ENCODE measurements around the gene BRPF1. TPM values are rescaled to one million over a fixed set of nuclear protein-coding genes. Genes with fewer than 3 reads are reported as not detected.
A peak's percentile ranks its signal among the peaks of the same experiment; 100 is the strongest.

BRPF1 gene
- 10 to 100 TPM; 18.0 to 25.4 (median 21.6) TPM for total RNA-seq

GRCh38 chr3:9731206-9732079 lies at the start of gene BRPF1:
BRPF1 (plus strand) TSS chr3:9731735; CDS start chr3:9734141, 2,406 bp downstream.
- peaks cover 3 to 50% (median 14%) of the 10 kb centered on the region in 3 donors for H3K4me1 ChIP-seq
- WGBS, 2 donors (ENCODE audit: low coverage in 1 of 2): 0% methylated on average over 2 of the region's 88 CpGs; no CpG with 5 or more reads in 1 of the 2 donors
- TF ChIP-seq EP300 (IDR thresholded peaks at IDR 0.05) (no peak), POLR2A (IDR thresholded peaks at IDR 0.05) (peak; percentile 47 to 66), CTCF (IDR thresholded peaks at IDR 0.05) (peak in 2 of 4 experiments; percentile 13 to 34), POLR2AphosphoS5 (IDR thresholded peaks at IDR 0.05) (peak; percentile 49)
- peak within 1 kb of the TSS; percentile 87 to 93 for H3K4me3 ChIP-seq
- H3K9me3 ChIP-seq: no peaks in the 10 kb centered on the region
- H3K27me3 ChIP-seq: no peaks in the 10 kb centered on the region
- ATAC-seq: peak; percentile 98
- peak within 1 kb of the TSS; percentile 82 to 99 (median 97) for H3K27ac ChIP-seq
- peaks cover 0 to 25% of the 10 kb centered on the region in 2 donors for H3K36me3 ChIP-seq

- Histone ChIP-seq H3K36me3 (peaks cover 0 to 100% of the 10 kb centered on the region in 2 donors), H3K9me3 (no peaks in the 10 kb centered on the region), H3K27ac (no peak overlapping the region), H3K27me3 (no peaks in the 10 kb centered on the region), H3K4me3 (no peak overlapping the region), H3K4me1 (no peaks in the 10 kb centered on the region)
- no CpG with 5 or more reads among the region's 6 CpGs for WGBS, 2 donors (ENCODE audit: low coverage in 1 of 2)
- no peak for TF ChIP-seq EP300 (IDR thresholded peaks at IDR 0.05)
- TF ChIP-seq CTCF (IDR thresholded peaks at IDR 0.05): no peak
- no peak for TF ChIP-seq POLR2A (IDR thresholded peaks at IDR 0.05)
- no peak for TF ChIP-seq POLR2AphosphoS5 (IDR thresholded peaks at IDR 0.05)
- ATAC-seq: no peak
Observed at GRCh38 chr3:9682096-9682495, 49.4 kb upstream of the BRPF1 start.

GRCh38 chr3:9683426-9683825 lies 48.1 kb upstream of the BRPF1 start:
- ATAC-seq: no peak
- Histone ChIP-seq H3K27ac (no peak overlapping the region), H3K36me3 (peaks cover 0 to 100% of the 10 kb centered on the region in 2 donors), H3K4me1 (no peaks in the 10 kb centered on the region), H3K27me3 (no peaks in the 10 kb centered on the region), H3K4me3 (no peak overlapping the region), H3K9me3 (no peaks in the 10 kb centered on the region)
- no peak for TF ChIP-seq POLR2AphosphoS5 (IDR thresholded peaks at IDR 0.05)
- TF ChIP-seq CTCF (IDR thresholded peaks at IDR 0.05): no peak
- no peak for TF ChIP-seq POLR2A (IDR thresholded peaks at IDR 0.05)
- TF ChIP-seq EP300 (IDR thresholded peaks at IDR 0.05): no peak
- WGBS, 2 donors (ENCODE audit: low coverage in 1 of 2): 83 to 89% methylated on average over 1 to 3 of the region's 3 CpGs

GRCh38 chr3:9685216-9686049 lies 46.1 kb upstream of the BRPF1 start:
- H3K27ac ChIP-seq: no peak overlapping the region
- WGBS, 2 donors (ENCODE audit: low coverage in 1 of 2): 87 to 98% methylated on average over 7 to 10 of the region's 18 CpGs
- no peak for TF ChIP-seq EP300 (IDR thresholded peaks at IDR 0.05)
- no peak for ATAC-seq
- no peaks in the 10 kb centered on the region for H3K27me3 ChIP-seq
- no peak overlapping the region for H3K4me3 ChIP-seq
- peaks cover 0 to 100% of the 10 kb centered on the region in 2 donors for H3K36me3 ChIP-seq
- no peaks in the 10 kb centered on the region for H3K9me3 ChIP-seq
- no peaks in the 10 kb centered on the region for H3K4me1 ChIP-seq

- no peaks in the 10 kb centered on the region for H3K4me1 ChIP-seq
- no peaks in the 10 kb centered on the region for H3K9me3 ChIP-seq
- no peak for TF ChIP-seq CTCF (IDR thresholded peaks at IDR 0.05)
- TF ChIP-seq EP300 (IDR thresholded peaks at IDR 0.05): no peak
- ATAC-seq: no peak
- 84% methylated on average over 6 to 8 of the region's 9 CpGs for WGBS, 2 donors (ENCODE audit: low coverage in 1 of 2)
- H3K27me3 ChIP-seq: no peaks in the 10 kb centered on the region
- H3K27ac ChIP-seq: no peak overlapping the region
- peaks cover 0 to 100% of the 10 kb centered on the region in 2 donors for H3K36me3 ChIP-seq
- no peak overlapping the region for H3K4me3 ChIP-seq
Observed at GRCh38 chr3:9686050-9686550, 45.4 kb upstream of the BRPF1 start.
